ENCODE measurements around the gene NFIC.
A peak's percentile ranks its signal among the peaks of the same experiment; 100 is the strongest.
"Not testable (repeated sequence)": the region's sequence is repeated elsewhere in the genome, so short reads cannot be mapped to it uniquely, and the experiment has no call there.

Gene NFIC

GRCh38 chr19:3365836-3366752 is at the start of gene NFIC:
NFIC (plus strand) TSS chr19:3366583; CDS start chr19:3366637, 54 bp downstream.
- DNase-seq (ENCODE audit: low spot score) = peak; percentile 80

DNA sequence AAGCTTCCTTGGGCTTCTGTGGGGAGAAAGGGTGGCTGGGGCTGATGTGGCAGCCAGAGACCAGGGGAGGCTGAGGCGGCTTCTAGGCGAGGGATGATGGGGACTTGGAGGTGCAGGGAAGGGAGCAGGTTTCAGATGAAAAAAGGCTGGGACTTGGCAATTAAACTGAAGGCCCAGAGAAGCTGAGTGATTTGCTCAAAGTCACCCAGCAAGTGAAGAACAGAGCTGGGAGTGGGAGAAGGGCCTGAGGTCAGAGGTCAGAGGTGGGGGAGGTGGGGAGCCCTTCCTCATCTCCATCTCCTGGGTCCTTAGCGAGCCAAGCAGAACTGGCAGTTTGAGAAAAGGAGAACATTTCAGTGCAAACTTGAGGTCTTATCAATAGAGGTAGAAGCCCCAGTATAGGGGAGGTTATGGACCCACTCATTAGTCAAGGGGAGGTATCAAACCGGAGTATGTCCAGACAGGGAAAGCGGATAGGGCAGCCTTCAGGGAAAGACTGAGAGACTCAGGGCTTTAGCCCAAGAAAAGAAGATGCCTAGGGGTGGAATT is 49.6 kb upstream of the NFIC start:
- no peak for DNase-seq (ENCODE audit: low spot score)

- no peak for DNase-seq (ENCODE audit: low spot score)
These were observed 46.6 kb upstream of the NFIC start for GRCh38 chr19:3319643-3320353.

GRCh38 chr19:3320354-3320670 is 46.1 kb upstream of the NFIC start:
- no peak for DNase-seq (ENCODE audit: low spot score)

- no peak for DNase-seq (ENCODE audit: low spot score)
These were observed 45.5 kb upstream of the NFIC start for GRCh38 chr19:3320853-3321252.

DNA sequence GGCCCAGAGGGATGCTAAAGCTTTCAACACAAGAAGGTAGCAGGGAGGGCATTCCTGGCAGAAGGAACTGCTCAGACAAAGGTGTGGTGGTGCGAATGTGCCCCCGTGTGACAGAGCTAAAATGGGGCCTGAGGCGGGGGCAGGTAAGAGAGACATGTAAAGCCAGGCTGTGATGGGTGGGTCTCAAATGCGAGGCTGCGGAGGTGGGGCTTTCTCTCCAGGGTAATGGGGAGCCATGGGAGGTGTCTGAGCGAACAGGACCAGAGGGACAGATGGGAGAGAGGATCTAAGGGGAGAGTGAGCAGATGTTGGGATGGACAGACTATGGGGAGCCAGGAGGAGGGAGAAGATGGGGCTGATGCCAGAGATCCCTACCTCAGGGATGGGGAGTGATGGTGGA is 44.7 kb upstream of the NFIC start:
- no peak for DNase-seq (ENCODE audit: low spot score)

GRCh38 chr19:3322199-3322978 is 44.0 kb upstream of the NFIC start:
- no peak for DNase-seq (ENCODE audit: low spot score)

- DNase-seq (ENCODE audit: low spot score) = no peak
These were observed 43.4 kb upstream of the NFIC start for GRCh38 chr19:3323026-3323425.

GRCh38 chr19:3323658-3324057 is 42.7 kb upstream of the NFIC start:
- no peak for DNase-seq (ENCODE audit: low spot score)

- peak; percentile 87 for DNase-seq (ENCODE audit: low spot score)
These were observed 42.0 kb upstream of the NFIC start for GRCh38 chr19:3324405-3324856.

GRCh38 chr19:3325451-3325850 is 40.9 kb upstream of the NFIC start:
- no peak for DNase-seq (ENCODE audit: low spot score)

DNA sequence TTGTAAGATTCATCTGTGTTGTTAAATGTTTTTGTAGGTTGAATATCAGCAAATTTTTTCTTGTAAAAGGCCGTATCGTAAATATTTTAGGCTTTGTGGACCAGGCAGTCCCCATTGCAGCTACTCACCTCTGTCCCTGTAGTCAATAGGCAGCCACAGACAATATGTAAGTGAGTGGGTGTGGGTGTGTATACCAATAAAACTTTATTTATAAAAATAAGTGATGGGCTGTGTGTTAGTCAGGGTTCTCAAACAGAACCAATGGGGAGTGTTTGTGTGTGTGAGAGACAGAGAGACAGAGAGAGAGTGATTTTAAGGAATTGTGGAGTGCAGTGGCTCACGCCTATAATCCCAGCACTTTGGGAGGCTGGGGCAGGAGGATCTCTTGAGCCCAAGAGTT is 37.6 kb upstream of the NFIC start:
- DNase-seq (ENCODE audit: low spot score) = no peak

DNA sequence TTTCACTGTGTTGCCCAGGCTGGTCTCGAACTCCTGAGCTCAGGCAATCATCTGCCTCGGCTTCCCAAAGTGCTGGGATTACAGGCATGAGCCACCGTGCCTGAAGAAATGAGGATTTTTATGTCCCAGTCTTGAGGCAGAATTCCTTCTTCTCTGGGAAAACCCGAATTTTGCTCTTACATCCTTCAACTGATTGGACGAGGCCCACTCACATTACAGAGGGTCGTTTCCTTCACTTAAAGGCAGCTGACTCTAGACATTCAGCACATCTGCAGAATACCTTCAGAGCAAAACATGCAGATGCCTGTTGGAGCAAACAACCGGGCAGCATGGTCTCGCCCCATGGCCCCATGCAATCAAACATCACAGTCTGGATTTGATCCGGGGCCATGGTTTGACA is 36.3 kb upstream of the NFIC start:
- no peak for DNase-seq (ENCODE audit: low spot score)

DNA sequence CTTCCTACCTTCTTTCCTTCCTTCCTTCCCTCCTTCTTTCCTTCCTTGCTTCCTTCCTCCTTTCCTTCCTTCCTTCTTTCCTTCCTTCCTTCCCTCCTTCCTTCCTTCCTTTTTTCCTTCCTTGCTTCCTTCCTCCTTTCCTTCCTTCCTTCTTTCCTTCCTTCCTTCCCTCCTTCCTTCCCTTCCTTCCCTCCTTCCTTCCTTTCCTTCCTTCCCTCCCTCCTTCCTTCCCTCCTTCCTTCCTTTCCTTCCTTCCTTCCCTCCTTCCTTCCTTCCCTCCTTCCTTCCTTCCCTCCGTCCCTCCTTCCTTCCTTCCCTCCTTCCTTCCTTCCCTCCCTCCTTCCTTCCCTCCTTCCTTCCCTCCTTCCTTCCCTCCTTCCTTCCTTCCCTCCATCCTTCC is 34.2 kb upstream of the NFIC start:
- not testable (repeated sequence) for DNase-seq (ENCODE audit: low spot score)

- DNase-seq (ENCODE audit: low spot score) = no peak
These were observed 33.3 kb upstream of the NFIC start for GRCh38 chr19:3333020-3333583.

- no peak for DNase-seq (ENCODE audit: low spot score)
These were observed 32.7 kb upstream of the NFIC start for GRCh38 chr19:3333662-3334061.

GRCh38 chr19:3334749-3335430 is 31.5 kb upstream of the NFIC start:
- not testable (repeated sequence) for DNase-seq (ENCODE audit: low spot score)

DNA sequence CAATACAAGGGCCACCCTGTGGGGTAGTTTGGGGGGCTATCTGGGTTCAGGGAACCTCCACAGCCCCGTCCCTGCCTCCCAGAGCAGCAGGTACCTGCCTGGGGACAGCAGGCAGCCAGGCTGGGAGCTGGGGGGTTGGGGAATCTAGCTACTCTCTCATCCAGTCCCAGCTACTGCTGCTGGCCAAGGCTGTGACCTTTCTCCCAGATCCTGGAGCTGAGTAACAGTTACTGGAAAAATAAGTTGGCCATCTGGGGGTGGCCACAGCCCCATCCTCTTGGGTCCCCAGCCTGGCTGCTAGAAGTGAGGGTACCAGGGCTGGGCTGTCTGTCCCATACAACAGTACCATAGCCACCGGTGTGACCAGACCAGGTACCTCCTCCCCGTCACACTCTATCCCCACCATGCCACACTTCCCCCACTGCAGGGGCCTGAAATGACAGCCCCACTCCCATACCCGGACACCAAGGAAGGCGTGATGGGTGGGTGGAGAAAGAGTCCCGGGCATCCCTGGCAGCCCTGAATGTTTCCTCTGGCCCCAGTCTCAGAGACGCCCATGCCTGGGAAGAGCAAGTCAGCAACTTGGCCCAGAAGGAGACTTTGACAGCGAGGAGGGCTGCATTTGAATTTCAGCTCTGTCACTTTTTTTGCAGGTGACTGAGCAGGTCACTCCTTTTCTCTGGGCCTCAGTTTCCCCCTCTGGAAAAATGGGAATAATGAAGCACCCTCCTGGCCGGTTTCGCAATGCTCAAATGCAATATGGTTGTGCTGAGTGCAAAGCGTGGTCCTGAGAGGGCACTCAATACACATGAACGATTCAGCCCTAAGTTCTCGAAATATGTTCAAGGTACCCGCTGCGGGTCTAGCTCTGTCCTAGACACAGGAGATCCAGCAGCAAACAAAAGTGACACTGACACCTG is 30.7 kb upstream of the NFIC start:
- no peak for DNase-seq (ENCODE audit: low spot score)

GRCh38 chr19:3336351-3336679 is 30.1 kb upstream of the NFIC start:
- no peak for DNase-seq (ENCODE audit: low spot score)
